HepG2 (cell line): ENCODE results near the gene ANTXR1. TPM values are rescaled to one million over a fixed set of nuclear protein-coding genes. Genes with fewer than 3 reads are reported as not detected.

Source experiments
- DNMT1 ChIP-seq: sonication (generic); formaldehyde crosslinking; IDR thresholded peaks from 2 replicates; pipeline ENCODE4 v1.5.1; 2020; ENCODE audit warnings: mild to moderate bottlenecking, missing genetic modification reagents
- ELF4 ChIP-seq: sonication (generic); formaldehyde crosslinking; IDR thresholded peaks from 2 replicates; pipeline ENCODE4 v1.5.0; 2020; ENCODE audit warnings: missing genetic modification reagents, mild to moderate bottlenecking, moderate library complexity, borderline replicate concordance
- GATA4 ChIP-seq: sonication (generic); IDR thresholded peaks from 2 replicates; pipeline ENCODE4 v1.6.1; 2016; ENCODE audit warnings: antibody characterized with exemption, low read depth, borderline replicate concordance
- HMG20B ChIP-seq: conservative IDR thresholded peaks from 2 replicates; pipeline ENCODE4 v1.6.1; 2016; ENCODE audit warnings: missing genetic modification reagents, missing compliant biosample characterization
- JUND ChIP-seq: sonication (generic); formaldehyde crosslinking; IDR thresholded peaks from 2 replicates; pipeline ENCODE4 v1.8.0; 2022; ENCODE audit warnings: mild to moderate bottlenecking, missing genetic modification reagents
- MXD3 ChIP-seq: IDR thresholded peaks from 2 replicates; pipeline ENCODE4 v1.6.1; 2016; ENCODE audit warnings: mild to moderate bottlenecking, missing biosample characterization, missing genetic modification reagents
- RERE ChIP-seq: IDR thresholded peaks from 2 replicates; pipeline ENCODE4 v1.6.1; 2016; ENCODE audit warnings: low read depth, missing genetic modification reagents, missing compliant biosample characterization
- SIN3A ChIP-seq: IDR thresholded peaks from 2 replicates; pipeline ENCODE4 v1.6.1; 2011; ENCODE audit warnings: low read depth, mild to moderate bottlenecking, control low read depth, low read length, borderline replicate concordance
- SNRNP70 ChIP-seq: fragments of 200-400 bp; formaldehyde crosslinking; IDR thresholded peaks from 2 replicates; pipeline ENCODE4 v1.6.1; 2017; ENCODE audit warnings: mild to moderate bottlenecking, low read depth, low read length, moderate library complexity
- STAT5B ChIP-seq: sonication (generic); formaldehyde crosslinking; IDR thresholded peaks from 2 replicates; pipeline ENCODE4 v1.4.0; 2020; ENCODE audit warnings: missing genetic modification reagents
- ZFP41 ChIP-seq: sonication (generic); formaldehyde crosslinking; IDR thresholded peaks from 2 replicates; pipeline ENCODE4 v1.4.0; 2020; ENCODE audit warnings: mild to moderate bottlenecking, missing genetic modification reagents, borderline replicate concordance
- ZNF280D ChIP-seq: sonication (generic); formaldehyde crosslinking; IDR thresholded peaks from 2 replicates; pipeline ENCODE4 v1.5.1; 2020; ENCODE audit warnings: mild to moderate bottlenecking, missing genetic modification reagents
- ZNF3 ChIP-seq: IDR thresholded peaks from 2 replicates; pipeline ENCODE4 v1.7.0; 2017; ENCODE audit warnings: inconsistent platforms
- ZNF317 ChIP-seq: sonication (generic); formaldehyde crosslinking; IDR thresholded peaks from 2 replicates; pipeline ENCODE4 v1.5.0; 2020; ENCODE audit warnings: mild to moderate bottlenecking, missing genetic modification reagents
- ZNF619 ChIP-seq: sonication (generic); formaldehyde crosslinking; IDR thresholded peaks from 2 replicates; pipeline ENCODE4 v1.4.0; 2020; ENCODE audit warnings: mild to moderate bottlenecking, missing genetic modification reagents
- ZNF776 ChIP-seq: sonication (generic); formaldehyde crosslinking; IDR thresholded peaks from 2 replicates; pipeline ENCODE4 v1.4.0; 2020; ENCODE audit warnings: mild to moderate bottlenecking, missing genetic modification reagents
- polyA plus RNA-seq, 8 experiments: library from polyadenylated mRNA; depleted of rRNA in 3 of 8; stranded (reverse) in 7 of 8; unstranded in 1 of 8; fragments of >200 nt; fragmentation: Illumina TruSeq in 4 of 8; extraction: Trizol in 4 of 8; gene quantifications; 2 replicates each; pipeline versions ENCODE4 v1.2.1 to v1.2.3, GENCODE V29; 2011 to 2016; ENCODE audit warnings: low read depth in 4 of 8, missing spikeins in 1 of 8, mixed read lengths in 1 of 8; ENCODE audit not compliant: insufficient read depth in 1 of 8
- total RNA-seq, 5 experiments: library from RNA; depleted of rRNA; stranded (reverse); fragments of >200 nt; fragmentation: Illumina TruSeq; extraction: Trizol; gene quantifications; 2 replicates each; pipeline ENCODE4 v1.2.3, GENCODE V29; 2016; ENCODE audit warnings: low read depth in 1 of 5
- TF ChIP-seq, protein P1 (sequence below): sonication (generic); formaldehyde crosslinking; IDR thresholded peaks from 2 replicates; pipeline ENCODE4 v1.9.0; 2021; ENCODE audit warnings: missing genetic modification reagents, borderline replicate concordance

The ANTXR1 gene
- total and polyA plus RNA-seq, 2 of the 13 experiments (the other 11 are each of a cell fraction or from before 2014, with no cell fraction given) = 4.5 to 12.7 TPM

DNA sequence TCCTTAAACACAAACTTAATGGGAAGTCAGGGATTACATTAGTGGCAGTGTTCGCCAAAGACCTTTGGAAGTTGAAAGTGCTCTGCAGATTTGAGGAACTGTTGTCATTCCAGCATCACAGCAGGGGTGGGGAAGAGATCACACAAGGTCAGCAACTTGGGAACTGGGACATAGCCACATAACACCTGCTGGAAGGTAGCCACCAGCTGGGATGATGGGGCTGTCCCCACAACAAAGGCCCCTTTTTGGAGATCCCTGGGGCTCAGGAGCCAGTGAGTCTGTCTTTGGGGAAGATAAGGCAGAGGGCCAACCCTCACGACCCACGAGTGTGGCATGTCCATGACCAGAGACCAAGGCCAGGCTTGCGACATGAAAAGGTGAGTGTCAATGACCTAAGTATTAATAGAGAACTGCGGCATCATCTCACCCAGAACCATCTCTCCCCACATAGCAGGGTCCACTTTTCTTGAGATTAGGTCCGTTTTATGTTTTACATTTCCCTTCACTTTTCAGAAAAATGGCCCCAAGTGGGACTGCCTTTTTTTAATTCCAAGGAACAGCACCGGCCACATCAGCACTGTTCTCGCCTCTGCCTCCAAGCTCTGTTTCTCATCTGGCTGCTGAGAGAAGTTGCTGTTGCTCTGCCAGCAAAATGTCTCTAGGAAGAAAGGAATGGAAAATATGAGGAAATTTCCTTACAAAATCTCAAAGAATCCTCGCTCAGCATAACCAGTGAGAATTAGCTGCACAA lies 267.1 kb downstream of the ANTXR1 start (continued):
- TF ChIP-seq JUND (CRISPR knock-in tag) = no peak
- TF ChIP-seq GATA4 = peak; percentile 69
- TF ChIP-seq ZNF280D (CRISPR knock-in tag) = no peak
- TF ChIP-seq RERE (CRISPR knock-in tag) = no peak
- no peak for TF ChIP-seq DNMT1 (CRISPR knock-in tag)
- TF ChIP-seq SIN3A = no peak
- TF ChIP-seq STAT5B (CRISPR knock-in tag) = no peak
- TF ChIP-seq ZNF3 = no peak
- no peak for TF ChIP-seq SNRNP70
- TF ChIP-seq MXD3 = no peak
- TF ChIP-seq ZNF776 (CRISPR knock-in tag) = no peak
- TF ChIP-seq, protein P1, sequence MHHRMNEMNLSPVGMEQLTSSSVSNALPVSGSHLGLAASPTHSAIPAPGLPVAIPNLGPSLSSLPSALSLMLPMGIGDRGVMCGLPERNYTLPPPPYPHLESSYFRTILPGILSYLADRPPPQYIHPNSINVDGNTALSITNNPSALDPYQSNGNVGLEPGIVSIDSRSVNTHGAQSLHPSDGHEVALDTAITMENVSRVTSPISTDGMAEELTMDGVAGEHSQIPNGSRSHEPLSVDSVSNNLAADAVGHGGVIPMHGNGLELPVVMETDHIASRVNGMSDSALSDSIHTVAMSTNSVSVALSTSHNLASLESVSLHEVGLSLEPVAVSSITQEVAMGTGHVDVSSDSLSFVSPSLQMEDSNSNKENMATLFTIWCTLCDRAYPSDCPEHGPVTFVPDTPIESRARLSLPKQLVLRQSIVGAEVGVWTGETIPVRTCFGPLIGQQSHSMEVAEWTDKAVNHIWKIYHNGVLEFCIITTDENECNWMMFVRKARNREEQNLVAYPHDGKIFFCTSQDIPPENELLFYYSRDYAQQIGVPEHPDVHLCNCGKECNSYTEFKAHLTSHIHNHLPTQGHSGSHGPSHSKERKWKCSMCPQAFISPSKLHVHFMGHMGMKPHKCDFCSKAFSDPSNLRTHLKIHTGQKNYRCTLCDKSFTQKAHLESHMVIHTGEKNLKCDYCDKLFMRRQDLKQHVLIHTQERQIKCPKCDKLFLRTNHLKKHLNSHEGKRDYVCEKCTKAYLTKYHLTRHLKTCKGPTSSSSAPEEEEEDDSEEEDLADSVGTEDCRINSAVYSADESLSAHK (CRISPR knock-in tag) = no peak
- TF ChIP-seq ZFP41 = no peak
- TF ChIP-seq HMG20B = peak; percentile 51
- no peak for TF ChIP-seq ELF4 (CRISPR knock-in tag)
- TF ChIP-seq ZNF317 (CRISPR knock-in tag) = no peak
- no peak for TF ChIP-seq ZNF619 (CRISPR knock-in tag)
